GM19099 (cell line): ENCODE results near the gene DTNA.

Experiments used
- POLR2A ChIP-seq: IDR thresholded peaks from 3 replicates; pipeline ENCODE4 v1.6.1; 2011; ENCODE audit warnings: low read depth; ENCODE audit not compliant: insufficient read length; ENCODE audit errors: extremely low read depth

The DTNA gene

GRCh38 chr18:34880882-34881834 is 171.1 kb downstream of the DTNA start:
- TF ChIP-seq POLR2A, result no peak

GRCh38 chr18:34884436-34884835 is 174.3 kb downstream of the DTNA start:
- no peak for TF ChIP-seq POLR2A

- no peak for TF ChIP-seq POLR2A
These were observed 176.1 kb downstream of the DTNA start for GRCh38 chr18:34886177-34886576.

- no peak for TF ChIP-seq POLR2A
These were observed 177.9 kb downstream of the DTNA start for GRCh38 chr18:34887881-34888580.

GRCh38 chr18:34890486-34891085 is 180.5 kb downstream of the DTNA start:
- TF ChIP-seq POLR2A, result no peak

- TF ChIP-seq POLR2A, result no peak
These were observed 182.3 kb downstream of the DTNA start for GRCh38 chr18:34892379-34892778.

- TF ChIP-seq POLR2A, result no peak
These were observed 183.1 kb downstream of the DTNA start for GRCh38 chr18:34893239-34893638.

- TF ChIP-seq POLR2A, result no peak
These were observed 191.2 kb downstream of the DTNA start for GRCh38 chr18:34901299-34901698.

GRCh38 chr18:34904994-34905393 is 194.9 kb downstream of the DTNA start:
- no peak for TF ChIP-seq POLR2A

- TF ChIP-seq POLR2A, result no peak
These were observed 199.7 kb downstream of the DTNA start for GRCh38 chr18:34909637-34910364.

GRCh38 chr18:34911081-34911480 is 201.0 kb downstream of the DTNA start:
- no peak for TF ChIP-seq POLR2A

GRCh38 chr18:34911661-34912384 is 201.7 kb downstream of the DTNA start:
- no peak for TF ChIP-seq POLR2A

GRCh38 chr18:34913837-34914661 is 204.0 kb downstream of the DTNA start:
- TF ChIP-seq POLR2A, result no peak
